GM23338 (cell line): ENCODE results near the gene PEX19. TPM values are rescaled to one million over a fixed set of nuclear protein-coding genes. Genes with fewer than 3 reads are reported as not detected.

ENCODE experiments used
- ATAC-seq: fragments of 200-7000 bp; cut with Tn5 transposase; 3 replicates; pipeline ENCODE4 v1.9.1; 2020
- DNase-seq: peaks from one replicate; pipeline ENCODE4 v3.0.0-alpha.2; 2015; ENCODE audit warnings: low spot score
- H2AFZ ChIP-seq: fragments of 200-600 bp; sonication (generic); 2 replicates; pipeline ENCODE4 v1.8.0; 2016; ENCODE audit warnings: antibody characterized with exemption, mild to moderate bottlenecking, moderate library complexity
- H3F3A ChIP-seq: fragments of 200-600 bp; sonication (generic); replicated peaks from 2 replicates; pipeline ENCODE4 v1.8.0; 2017; ENCODE audit warnings: antibody characterized with exemption, mixed run types, low read depth
- H3K27ac ChIP-seq: fragments of 200-600 bp; sonication (generic); 2 replicates; pipeline ENCODE4 v1.6.1; 2016; ENCODE audit warnings: low read depth
- H3K27me3 ChIP-seq: fragments of 200-600 bp; sonication (generic); 2 replicates; pipeline ENCODE4 v1.8.0; 2016; ENCODE audit warnings: mild to moderate bottlenecking, mixed run types, moderate library complexity; ENCODE audit not compliant: insufficient read depth
- H3K36me3 ChIP-seq: fragments of 200-600 bp; sonication (generic); 2 replicates; pipeline ENCODE4 v1.8.0; 2016; ENCODE audit warnings: mild to moderate bottlenecking; ENCODE audit not compliant: insufficient read depth
- H3K4me1 ChIP-seq: fragments of 200-600 bp; sonication (generic); 2 replicates; pipeline ENCODE4 v1.8.0; 2016; ENCODE audit warnings: mild to moderate bottlenecking, moderate library complexity; ENCODE audit not compliant: insufficient read depth
- H3K4me2 ChIP-seq: fragments of 200-600 bp; sonication (generic); 2 replicates; pipeline ENCODE4 v1.7.1; 2017; ENCODE audit warnings: mixed run types
- H3K4me3 ChIP-seq: fragments of 200-600 bp; sonication (generic); 2 replicates; pipeline ENCODE4 v1.6.1; 2016; ENCODE audit warnings: mixed run types
- H3K79me2 ChIP-seq: fragments of 200-600 bp; sonication (generic); replicated peaks from 2 replicates; pipeline ENCODE4 v1.8.0; 2017; ENCODE audit warnings: mild to moderate bottlenecking; ENCODE audit not compliant: insufficient read depth
- H3K9me2 ChIP-seq: fragments of 200-600 bp; sonication (generic); 2 replicates; pipeline ENCODE4 v1.8.0; 2017; ENCODE audit not compliant: insufficient read depth
- H4K20me1 ChIP-seq: fragments of 200-600 bp; sonication (generic); replicated peaks from 2 replicates; pipeline ENCODE4 v1.8.0; 2017; ENCODE audit warnings: mild to moderate bottlenecking; ENCODE audit not compliant: insufficient read depth
- H3K27ac Mint-ChIP-seq: 2 replicates; pipeline ENCODE4 v1.8.0; 2020; ENCODE audit warnings: inconsistent platforms, mild to moderate bottlenecking, moderate library complexity, mixed read lengths
- H3K27me3 Mint-ChIP-seq: 3 replicates; pipeline ENCODE4 v1.8.0; 2022; ENCODE audit warnings: low read depth, mild to moderate bottlenecking, moderate library complexity, mixed read lengths, inconsistent platforms; ENCODE audit not compliant: insufficient read depth, poor library complexity
- H3K36me3 Mint-ChIP-seq: 3 replicates; pipeline ENCODE4 v1.8.0; 2021; ENCODE audit warnings: low read depth, mild to moderate bottlenecking, inconsistent platforms, moderate library complexity, mixed read lengths
- H3K4me1 Mint-ChIP-seq: 3 replicates; pipeline ENCODE4 v1.8.0; 2020; ENCODE audit warnings: mild to moderate bottlenecking, inconsistent platforms, mixed read lengths
- H3K4me3 Mint-ChIP-seq: 3 replicates; pipeline ENCODE4 v1.8.0; 2021; ENCODE audit warnings: moderate library complexity, mild to moderate bottlenecking, inconsistent platforms, mixed read lengths
- H3K9me3 Mint-ChIP-seq: 3 replicates; pipeline ENCODE4 v1.8.0; 2020; ENCODE audit warnings: moderate library complexity, mild to moderate bottlenecking, inconsistent platforms, mixed read lengths
- CREB1 ChIP-seq: fragments of 250-450 bp; sonication (Bioruptor Pico); IDR thresholded peaks from 2 replicates; pipeline ENCODE4 v1.5.0; 2020; ENCODE audit warnings: low read depth, mild to moderate bottlenecking, moderate library complexity
- EZH2 ChIP-seq: fragments of 200-600 bp; sonication (generic); IDR thresholded peaks from one replicate; pipeline ENCODE4 v1.8.0; 2017; ENCODE audit warnings: antibody characterized with exemption, mild to moderate bottlenecking, low read depth; ENCODE audit not compliant: unreplicated experiment
- EZH2phosphoT487 ChIP-seq: fragments of 200-600 bp; sonication (generic); IDR thresholded peaks from one replicate; pipeline ENCODE4 v1.8.1; 2018; ENCODE audit warnings: antibody characterized with exemption; ENCODE audit not compliant: unreplicated experiment
- JUNB ChIP-seq: IDR thresholded peaks from one replicate; pipeline ENCODE4 v1.6.1; 2016; ENCODE audit warnings: antibody characterized with exemption; ENCODE audit not compliant: unreplicated experiment
- NANOG ChIP-seq: IDR thresholded peaks from 2 replicates; pipeline ENCODE4 v1.6.1; 2016; ENCODE audit warnings: antibody characterized with exemption, borderline replicate concordance
- POLR2AphosphoS5 ChIP-seq: IDR thresholded peaks from 2 replicates; pipeline ENCODE4 v1.6.1; 2016; ENCODE audit warnings: antibody characterized with exemption, low read depth
- STAT1 ChIP-seq: IDR thresholded peaks from one replicate; pipeline ENCODE4 v1.6.1; 2016; ENCODE audit warnings: antibody characterized with exemption; ENCODE audit not compliant: unreplicated experiment
- ZNF114 ChIP-seq: fragments of 250-450 bp; sonication (Bioruptor Pico); IDR thresholded peaks from 2 replicates; pipeline ENCODE4 v1.5.0; 2020; ENCODE audit warnings: mild to moderate bottlenecking, moderate library complexity
- ZNF331 ChIP-seq: fragments of 250-450 bp; sonication (Bioruptor Pico); IDR thresholded peaks from 2 replicates; pipeline ENCODE4 v1.5.0; 2020; ENCODE audit warnings: low read depth, mild to moderate bottlenecking, moderate library complexity
- polyA plus RNA-seq: library from polyadenylated mRNA; unstranded; fragments of >200 nt; fragmentation: Nextera tagmentation; extraction: Ambion mirVana; gene quantifications from 2 replicates; pipeline ENCODE4 v1.2.1, GENCODE V29; 2016
- total RNA-seq: library from RNA; depleted of rRNA; stranded (reverse); fragments of >200 nt; shearing (Covaris generic); gene quantifications from 2 replicates; pipeline ENCODE4 v1.2.3, GENCODE V29; 2014
- TF ChIP-seq, protein P1 (sequence below), 2 experiments: fragments of 200-600 bp in 1 of 2; sonication (generic) in 1 of 2; conservative IDR thresholded peaks; 2 replicates each; pipeline versions ENCODE4 v1.5.1 to v1.6.1; 2016 to 2017; ENCODE audit warnings: antibody characterized with exemption in 2 of 2, low read depth in 2 of 2, mild to moderate bottlenecking in 2 of 2, moderate library complexity in 1 of 2
- TF ChIP-seq, protein P2 (sequence below): IDR thresholded peaks from one replicate; pipeline ENCODE4 v1.6.1; 2018; ENCODE audit warnings: antibody characterized with exemption; ENCODE audit not compliant: unreplicated experiment
- TF ChIP-seq, protein P3 (sequence below): fragments of 250-450 bp; sonication (Bioruptor Pico); IDR thresholded peaks from 2 replicates; pipeline ENCODE4 v1.5.0; 2020; ENCODE audit warnings: mild to moderate bottlenecking, moderate library complexity
- TF ChIP-seq, protein P4 (sequence below): IDR thresholded peaks from 2 replicates; pipeline ENCODE4 v1.6.1; 2016; ENCODE audit warnings: antibody characterized with exemption

The PEX19 gene
- total and polyA plus RNA-seq, 2 experiments from 2014 or later, result 21.8 to 56.7 TPM

DNA sequence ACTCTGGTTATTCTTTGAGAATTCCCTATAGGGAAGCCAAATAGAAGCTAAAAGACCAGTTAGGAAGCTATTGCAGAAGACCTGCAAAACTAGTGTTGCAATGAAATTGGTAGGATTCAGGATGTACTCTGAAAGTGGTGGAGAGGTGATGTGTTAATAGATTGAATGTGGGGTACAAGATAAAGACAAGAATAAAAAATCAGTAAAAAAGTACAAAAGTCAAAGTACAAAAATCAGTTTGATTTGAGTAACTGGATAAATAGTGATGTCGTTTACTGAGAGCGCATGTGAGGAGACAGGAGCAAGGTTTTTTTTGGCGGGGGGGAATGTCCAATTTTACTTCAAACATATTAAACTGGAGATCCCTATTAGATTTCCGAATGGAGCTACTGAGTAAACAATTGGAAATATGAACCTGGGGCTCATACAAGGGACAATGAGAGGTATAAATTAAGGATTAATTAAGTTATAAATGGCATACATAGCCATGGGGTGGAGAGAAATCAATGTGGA is 20.1 kb downstream of the PEX19 start:
- Mint-ChIP-seq H3K27ac (no peak overlapping the region), H3K9me3 (no peaks in the 10 kb centered on the region), H3K4me3 (no peak overlapping the region), H3K27me3 (peaks cover 9% of the 10 kb centered on the region), H3K36me3 (no peaks in the 10 kb centered on the region; the same call in 2 of the 3 replicates), H3K4me1 (peaks cover 10% of the 10 kb centered on the region)
- no peaks in the 10 kb centered on the region for H3K27me3 ChIP-seq
- peaks cover 19% of the 10 kb centered on the region for H3K79me2 ChIP-seq
- TF ChIP-seq ZNF331, result no peak
- TF ChIP-seq EZH2, result no peak
- TF ChIP-seq STAT1, result no peak
- TF ChIP-seq, protein P1, sequence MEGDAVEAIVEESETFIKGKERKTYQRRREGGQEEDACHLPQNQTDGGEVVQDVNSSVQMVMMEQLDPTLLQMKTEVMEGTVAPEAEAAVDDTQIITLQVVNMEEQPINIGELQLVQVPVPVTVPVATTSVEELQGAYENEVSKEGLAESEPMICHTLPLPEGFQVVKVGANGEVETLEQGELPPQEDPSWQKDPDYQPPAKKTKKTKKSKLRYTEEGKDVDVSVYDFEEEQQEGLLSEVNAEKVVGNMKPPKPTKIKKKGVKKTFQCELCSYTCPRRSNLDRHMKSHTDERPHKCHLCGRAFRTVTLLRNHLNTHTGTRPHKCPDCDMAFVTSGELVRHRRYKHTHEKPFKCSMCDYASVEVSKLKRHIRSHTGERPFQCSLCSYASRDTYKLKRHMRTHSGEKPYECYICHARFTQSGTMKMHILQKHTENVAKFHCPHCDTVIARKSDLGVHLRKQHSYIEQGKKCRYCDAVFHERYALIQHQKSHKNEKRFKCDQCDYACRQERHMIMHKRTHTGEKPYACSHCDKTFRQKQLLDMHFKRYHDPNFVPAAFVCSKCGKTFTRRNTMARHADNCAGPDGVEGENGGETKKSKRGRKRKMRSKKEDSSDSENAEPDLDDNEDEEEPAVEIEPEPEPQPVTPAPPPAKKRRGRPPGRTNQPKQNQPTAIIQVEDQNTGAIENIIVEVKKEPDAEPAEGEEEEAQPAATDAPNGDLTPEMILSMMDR (conservative IDR thresholded peaks at IDR 0.05; ENCODE audit: low read depth in 2 of 2), result no peak
- TF ChIP-seq ZNF114, result no peak
- TF ChIP-seq, protein P2, sequence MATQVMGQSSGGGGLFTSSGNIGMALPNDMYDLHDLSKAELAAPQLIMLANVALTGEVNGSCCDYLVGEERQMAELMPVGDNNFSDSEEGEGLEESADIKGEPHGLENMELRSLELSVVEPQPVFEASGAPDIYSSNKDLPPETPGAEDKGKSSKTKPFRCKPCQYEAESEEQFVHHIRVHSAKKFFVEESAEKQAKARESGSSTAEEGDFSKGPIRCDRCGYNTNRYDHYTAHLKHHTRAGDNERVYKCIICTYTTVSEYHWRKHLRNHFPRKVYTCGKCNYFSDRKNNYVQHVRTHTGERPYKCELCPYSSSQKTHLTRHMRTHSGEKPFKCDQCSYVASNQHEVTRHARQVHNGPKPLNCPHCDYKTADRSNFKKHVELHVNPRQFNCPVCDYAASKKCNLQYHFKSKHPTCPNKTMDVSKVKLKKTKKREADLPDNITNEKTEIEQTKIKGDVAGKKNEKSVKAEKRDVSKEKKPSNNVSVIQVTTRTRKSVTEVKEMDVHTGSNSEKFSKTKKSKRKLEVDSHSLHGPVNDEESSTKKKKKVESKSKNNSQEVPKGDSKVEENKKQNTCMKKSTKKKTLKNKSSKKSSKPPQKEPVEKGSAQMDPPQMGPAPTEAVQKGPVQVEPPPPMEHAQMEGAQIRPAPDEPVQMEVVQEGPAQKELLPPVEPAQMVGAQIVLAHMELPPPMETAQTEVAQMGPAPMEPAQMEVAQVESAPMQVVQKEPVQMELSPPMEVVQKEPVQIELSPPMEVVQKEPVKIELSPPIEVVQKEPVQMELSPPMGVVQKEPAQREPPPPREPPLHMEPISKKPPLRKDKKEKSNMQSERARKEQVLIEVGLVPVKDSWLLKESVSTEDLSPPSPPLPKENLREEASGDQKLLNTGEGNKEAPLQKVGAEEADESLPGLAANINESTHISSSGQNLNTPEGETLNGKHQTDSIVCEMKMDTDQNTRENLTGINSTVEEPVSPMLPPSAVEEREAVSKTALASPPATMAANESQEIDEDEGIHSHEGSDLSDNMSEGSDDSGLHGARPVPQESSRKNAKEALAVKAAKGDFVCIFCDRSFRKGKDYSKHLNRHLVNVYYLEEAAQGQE, result no peak
- no peak for TF ChIP-seq JUNB
- TF ChIP-seq POLR2AphosphoS5, result no peak
- TF ChIP-seq NANOG, result no peak
- TF ChIP-seq, protein P3, sequence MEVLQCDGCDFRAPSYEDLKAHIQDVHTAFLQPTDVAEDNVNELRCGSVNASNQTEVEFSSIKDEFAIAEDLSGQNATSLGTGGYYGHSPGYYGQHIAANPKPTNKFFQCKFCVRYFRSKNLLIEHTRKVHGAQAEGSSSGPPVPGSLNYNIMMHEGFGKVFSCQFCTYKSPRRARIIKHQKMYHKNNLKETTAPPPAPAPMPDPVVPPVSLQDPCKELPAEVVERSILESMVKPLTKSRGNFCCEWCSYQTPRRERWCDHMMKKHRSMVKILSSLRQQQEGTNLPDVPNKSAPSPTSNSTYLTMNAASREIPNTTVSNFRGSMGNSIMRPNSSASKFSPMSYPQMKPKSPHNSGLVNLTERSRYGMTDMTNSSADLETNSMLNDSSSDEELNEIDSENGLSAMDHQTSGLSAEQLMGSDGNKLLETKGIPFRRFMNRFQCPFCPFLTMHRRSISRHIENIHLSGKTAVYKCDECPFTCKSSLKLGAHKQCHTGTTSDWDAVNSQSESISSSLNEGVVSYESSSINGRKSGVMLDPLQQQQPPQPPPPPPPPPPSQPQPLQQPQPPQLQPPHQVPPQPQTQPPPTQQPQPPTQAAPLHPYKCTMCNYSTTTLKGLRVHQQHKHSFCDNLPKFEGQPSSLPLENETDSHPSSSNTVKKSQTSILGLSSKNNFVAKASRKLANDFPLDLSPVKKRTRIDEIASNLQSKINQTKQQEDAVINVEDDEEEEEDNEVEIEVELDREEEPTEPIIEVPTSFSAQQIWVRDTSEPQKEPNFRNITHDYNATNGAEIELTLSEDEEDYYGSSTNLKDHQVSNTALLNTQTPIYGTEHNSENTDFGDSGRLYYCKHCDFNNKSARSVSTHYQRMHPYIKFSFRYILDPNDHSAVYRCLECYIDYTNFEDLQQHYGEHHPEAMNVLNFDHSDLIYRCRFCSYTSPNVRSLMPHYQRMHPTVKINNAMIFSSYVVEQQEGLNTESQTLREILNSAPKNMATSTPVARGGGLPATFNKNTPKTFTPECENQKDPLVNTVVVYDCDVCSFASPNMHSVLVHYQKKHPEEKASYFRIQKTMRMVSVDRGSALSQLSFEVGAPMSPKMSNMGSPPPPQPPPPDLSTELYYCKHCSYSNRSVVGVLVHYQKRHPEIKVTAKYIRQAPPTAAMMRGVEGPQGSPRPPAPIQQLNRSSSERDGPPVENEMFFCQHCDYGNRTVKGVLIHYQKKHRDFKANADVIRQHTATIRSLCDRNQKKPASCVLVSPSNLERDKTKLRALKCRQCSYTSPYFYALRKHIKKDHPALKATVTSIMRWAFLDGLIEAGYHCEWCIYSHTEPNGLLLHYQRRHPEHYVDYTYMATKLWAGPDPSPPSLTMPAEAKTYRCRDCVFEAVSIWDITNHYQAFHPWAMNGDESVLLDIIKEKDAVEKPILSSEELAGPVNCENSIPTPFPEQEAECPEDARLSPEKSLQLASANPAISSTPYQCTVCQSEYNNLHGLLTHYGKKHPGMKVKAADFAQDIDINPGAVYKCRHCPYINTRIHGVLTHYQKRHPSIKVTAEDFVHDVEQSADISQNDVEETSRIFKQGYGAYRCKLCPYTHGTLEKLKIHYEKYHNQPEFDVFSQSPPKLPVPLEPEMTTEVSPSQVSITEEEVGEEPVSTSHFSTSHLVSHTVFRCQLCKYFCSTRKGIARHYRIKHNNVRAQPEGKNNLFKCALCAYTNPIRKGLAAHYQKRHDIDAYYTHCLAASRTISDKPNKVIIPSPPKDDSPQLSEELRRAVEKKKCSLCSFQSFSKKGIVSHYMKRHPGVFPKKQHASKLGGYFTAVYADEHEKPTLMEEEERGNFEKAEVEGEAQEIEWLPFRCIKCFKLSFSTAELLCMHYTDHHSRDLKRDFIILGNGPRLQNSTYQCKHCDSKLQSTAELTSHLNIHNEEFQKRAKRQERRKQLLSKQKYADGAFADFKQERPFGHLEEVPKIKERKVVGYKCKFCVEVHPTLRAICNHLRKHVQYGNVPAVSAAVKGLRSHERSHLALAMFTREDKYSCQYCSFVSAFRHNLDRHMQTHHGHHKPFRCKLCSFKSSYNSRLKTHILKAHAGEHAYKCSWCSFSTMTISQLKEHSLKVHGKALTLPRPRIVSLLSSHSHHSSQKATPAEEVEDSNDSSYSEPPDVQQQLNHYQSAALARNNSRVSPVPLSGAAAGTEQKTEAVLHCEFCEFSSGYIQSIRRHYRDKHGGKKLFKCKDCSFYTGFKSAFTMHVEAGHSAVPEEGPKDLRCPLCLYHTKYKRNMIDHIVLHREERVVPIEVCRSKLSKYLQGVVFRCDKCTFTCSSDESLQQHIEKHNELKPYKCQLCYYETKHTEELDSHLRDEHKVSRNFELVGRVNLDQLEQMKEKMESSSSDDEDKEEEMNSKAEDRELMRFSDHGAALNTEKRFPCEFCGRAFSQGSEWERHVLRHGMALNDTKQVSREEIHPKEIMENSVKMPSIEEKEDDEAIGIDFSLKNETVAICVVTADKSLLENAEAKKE (CRISPR knock-in tag), result no peak
- TF ChIP-seq, protein P4, sequence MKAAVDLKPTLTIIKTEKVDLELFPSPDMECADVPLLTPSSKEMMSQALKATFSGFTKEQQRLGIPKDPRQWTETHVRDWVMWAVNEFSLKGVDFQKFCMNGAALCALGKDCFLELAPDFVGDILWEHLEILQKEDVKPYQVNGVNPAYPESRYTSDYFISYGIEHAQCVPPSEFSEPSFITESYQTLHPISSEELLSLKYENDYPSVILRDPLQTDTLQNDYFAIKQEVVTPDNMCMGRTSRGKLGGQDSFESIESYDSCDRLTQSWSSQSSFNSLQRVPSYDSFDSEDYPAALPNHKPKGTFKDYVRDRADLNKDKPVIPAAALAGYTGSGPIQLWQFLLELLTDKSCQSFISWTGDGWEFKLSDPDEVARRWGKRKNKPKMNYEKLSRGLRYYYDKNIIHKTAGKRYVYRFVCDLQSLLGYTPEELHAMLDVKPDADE, result no peak
- no peak for TF ChIP-seq EZH2phosphoT487
- TF ChIP-seq CREB1 (CRISPR knock-in tag), result no peak
- no peak overlapping the region for H3K4me2 ChIP-seq
- peaks cover 17% of the 10 kb centered on the region for H3K4me1 ChIP-seq
- ATAC-seq (no peak), DNase-seq (no peak)
- no peaks in the 10 kb centered on the region for H3F3A ChIP-seq
- H3K27ac ChIP-seq, result no peak overlapping the region
- no peak overlapping the region for H3K4me3 ChIP-seq
- no peaks in the 10 kb centered on the region for H3K36me3 ChIP-seq
- H2AFZ ChIP-seq, result no peak overlapping the region
- no peaks in the 10 kb centered on the region for H4K20me1 ChIP-seq
- H3K9me2 ChIP-seq, result no peaks in the 10 kb centered on the region
